HEK293T (cell line): ENCODE measurements around the gene VSTM2L.

Experiments used
- BHLHE40 ChIP-seq: fragments of 450-650 bp; IDR thresholded peaks from 2 replicates; pipeline ENCODE4 v1.6.1; 2016; ENCODE audit warnings: mild to moderate bottlenecking, moderate library complexity, borderline replicate concordance
- CTBP1 ChIP-seq: fragments of 450-650 bp; IDR thresholded peaks from 2 replicates; pipeline ENCODE4 v1.6.1; 2016; ENCODE audit warnings: borderline replicate concordance
- ELF4 ChIP-seq: fragments of 450-650 bp; IDR thresholded peaks from 2 replicates; pipeline ENCODE4 v1.6.1; 2017; ENCODE audit warnings: antibody characterized with exemption
- FOXM1 ChIP-seq: fragments of 450-650 bp; IDR thresholded peaks from 2 replicates; pipeline ENCODE4 v1.6.1; 2017; ENCODE audit warnings: mild to moderate bottlenecking, borderline replicate concordance
- L3MBTL2 ChIP-seq: fragments of 450-650 bp; conservative IDR thresholded peaks from 2 replicates; pipeline ENCODE4 v1.6.1; 2016; ENCODE audit warnings: mild to moderate bottlenecking
- LEF1 ChIP-seq: fragments of 450-650 bp; IDR thresholded peaks from 2 replicates; pipeline ENCODE4 v1.6.1; 2017; ENCODE audit warnings: mild to moderate bottlenecking, borderline replicate concordance
- NFRKB ChIP-seq: fragments of 450-650 bp; IDR thresholded peaks from 2 replicates; pipeline ENCODE4 v1.6.1; 2016; ENCODE audit warnings: mild to moderate bottlenecking, moderate library complexity
- PKNOX1 ChIP-seq: fragments of 450-650 bp; IDR thresholded peaks from 2 replicates; pipeline ENCODE4 v1.6.1; 2016
- SP1 ChIP-seq: fragments of 450-650 bp; IDR thresholded peaks from 2 replicates; pipeline ENCODE4 v1.6.1; 2017
- SUZ12 ChIP-seq: fragments of 450-650 bp; IDR thresholded peaks from 2 replicates; pipeline ENCODE4 v1.6.1; 2016; ENCODE audit warnings: mild to moderate bottlenecking
- TARDBP ChIP-seq: fragments of 450-650 bp; IDR thresholded peaks from 2 replicates; pipeline ENCODE4 v1.6.1; 2016
- ZNF384 ChIP-seq: fragments of 450-650 bp; IDR thresholded peaks from 2 replicates; pipeline ENCODE4 v1.6.1; 2016

GRCh38 chr20:37866051-37866450, 36.9 kb upstream of the VSTM2L start:
- no peak for TF ChIP-seq SP1
- no peak for TF ChIP-seq TARDBP
- TF ChIP-seq CTBP1: no peak
- no peak for TF ChIP-seq FOXM1
- TF ChIP-seq PKNOX1: no peak
- no peak for TF ChIP-seq BHLHE40
- no peak for TF ChIP-seq LEF1
- no peak for TF ChIP-seq L3MBTL2
- no peak for TF ChIP-seq NFRKB
- no peak for TF ChIP-seq SUZ12
- no peak for TF ChIP-seq ELF4
- TF ChIP-seq ZNF384: no peak
